Cardiac muscle cell (in vitro differentiated cells and primary cell): ENCODE results near the gene DIPK1A. TPM values are rescaled to one million over a fixed set of nuclear protein-coding genes. Genes with fewer than 3 reads are reported as not detected.

Experiments
- DNase-seq, 2 donors: peaks; one replicate each; pipeline versions ENCODE4 v3.0.0 to v3.0.0-alpha.2; 2010 to 2017; ENCODE audit warnings: low read depth in 1 of 2, low spot score in 1 of 2
- H3K27ac ChIP-seq: fragments of 200-600 bp; sonication (generic); 2 replicates; pipeline ENCODE4 v1.5.1; 2016
- H3K27me3 ChIP-seq: fragments of 200-600 bp; sonication (generic); 2 replicates; pipeline ENCODE4 v1.6.0; 2016; ENCODE audit warnings: control low read depth
- H3K36me3 ChIP-seq: fragments of 200-600 bp; sonication (generic); 2 replicates; pipeline ENCODE4 v1.5.1; 2016; ENCODE audit warnings: control low read depth
- H3K4me1 ChIP-seq: fragments of 200-600 bp; sonication (generic); 2 replicates; pipeline ENCODE4 v1.8.1; 2017; ENCODE audit warnings: low read depth, mild to moderate bottlenecking, mixed run types
- H3K4me3 ChIP-seq: fragments of 200-600 bp; sonication (generic); 2 replicates; pipeline ENCODE4 v1.5.1; 2016; ENCODE audit warnings: mild to moderate bottlenecking
- H3K9me3 ChIP-seq: fragments of 200-600 bp; sonication (generic); 2 replicates; pipeline ENCODE4 v1.5.1; 2017; ENCODE audit warnings: low read depth, mild to moderate bottlenecking, control low read depth
- CTCF ChIP-seq: IDR thresholded peaks from 2 replicates; pipeline ENCODE4 v1.5.1; 2012; ENCODE audit warnings: low read depth, mild to moderate bottlenecking, low read length
- polyA plus RNA-seq: library from polyadenylated mRNA; unstranded; fragments of >200 nt; fragmentation: Nextera tagmentation; extraction: Ambion mirVana; gene quantifications from 2 replicates; pipeline ENCODE4 v1.2.1, GENCODE V29; 2016
- total RNA-seq: library from RNA; depleted of rRNA; stranded (reverse); fragments of >200 nt; gene quantifications from 2 replicates; pipeline ENCODE4 v1.2.3, GENCODE V29; 2016

Gene DIPK1A
- total and polyA plus RNA-seq, 2 experiments from 2014 or later, result 7.7 to 16.6 TPM

GRCh38 chr1:92837062-92837461 is 124.2 kb downstream of the DIPK1A start:
- TF ChIP-seq CTCF, result no peak
- H3K27me3 ChIP-seq, result no peaks in the 10 kb centered on the region
- no peaks in the 10 kb centered on the region for H3K9me3 ChIP-seq
- no peak for DNase-seq
- peaks cover 83% of the 10 kb centered on the region for H3K36me3 ChIP-seq
- no peak overlapping the region for H3K27ac ChIP-seq
- no peak overlapping the region for H3K4me3 ChIP-seq
- H3K4me1 ChIP-seq, result peaks cover 13% of the 10 kb centered on the region

GRCh38 chr1:92834617-92835016 is 126.6 kb downstream of the DIPK1A start:
- H3K9me3 ChIP-seq, result no peaks in the 10 kb centered on the region
- peaks cover 59% of the 10 kb centered on the region for H3K36me3 ChIP-seq
- peak overlapping the region; percentile 46 for H3K27ac ChIP-seq
- peaks cover 13% of the 10 kb centered on the region for H3K4me1 ChIP-seq
- DNase-seq, result no peak
- no peaks in the 10 kb centered on the region for H3K27me3 ChIP-seq
- no peak overlapping the region for H3K4me3 ChIP-seq
- no peak for TF ChIP-seq CTCF

- Histone ChIP-seq H3K4me3 (peak overlapping the region; percentile 95), H3K27me3 (no peaks in the 10 kb centered on the region), H3K27ac (peak overlapping the region; percentile 1), H3K36me3 (peaks cover 53% of the 10 kb centered on the region), H3K4me1 (peaks cover 13% of the 10 kb centered on the region), H3K9me3 (no peaks in the 10 kb centered on the region)
- no peak for DNase-seq
- no peak for TF ChIP-seq CTCF
Observed at GRCh38 chr1:92833840-92834239, 127.4 kb downstream of the DIPK1A start.

- H3K4me3 ChIP-seq, result peak overlapping the region; percentile 95
- H3K9me3 ChIP-seq, result no peaks in the 10 kb centered on the region
- no peaks in the 10 kb centered on the region for H3K27me3 ChIP-seq
- peaks cover 13% of the 10 kb centered on the region for H3K4me1 ChIP-seq
- peaks cover 41% of the 10 kb centered on the region for H3K36me3 ChIP-seq
- TF ChIP-seq CTCF, result no peak
- peak overlapping the region; percentile 97 for H3K27ac ChIP-seq
- peak in 1 of 2 donors; percentile 36 for DNase-seq
Observed at GRCh38 chr1:92832537-92833114, 128.6 kb downstream of the DIPK1A start.

- no peaks in the 10 kb centered on the region for H3K9me3 ChIP-seq
- no peaks in the 10 kb centered on the region for H3K27me3 ChIP-seq
- H3K4me1 ChIP-seq, result peaks cover 13% of the 10 kb centered on the region
- peak within 1 kb of the TSS; percentile 95 for H3K4me3 ChIP-seq
- peak; percentile 98 for TF ChIP-seq CTCF
- DNase-seq, result peak; percentile 98 to 99
- H3K27ac ChIP-seq, result peak within 1 kb of the TSS; percentile 97
- H3K36me3 ChIP-seq, result peaks cover 34% of the 10 kb centered on the region
Observed at GRCh38 chr1:92831762-92832536, 129.3 kb downstream of the DIPK1A start, which contains the start of gene RPL5. Gene RPL5 (plus strand): TSS chr1:92832040. CDS start chr1:92832115, 75 bp downstream.
